Neural progenitor cell (in vitro differentiated cells): ENCODE measurements around the gene SMIM28.

Source experiments
- CTCF ChIP-seq: fragments of 200-600 bp; sonication (generic); IDR thresholded peaks from 2 replicates; pipeline ENCODE4 v1.5.1; 2017; ENCODE audit warnings: antibody characterized with exemption, mild to moderate bottlenecking
- EZH2 ChIP-seq: fragments of 200-600 bp; sonication (generic); IDR thresholded peaks from 2 replicates; pipeline ENCODE4 v1.6.1; 2017; ENCODE audit warnings: antibody characterized with exemption, mild to moderate bottlenecking, moderate library complexity
- EZH2phosphoT487 ChIP-seq: fragments of 200-600 bp; sonication (generic); IDR thresholded peaks from 2 replicates; pipeline ENCODE4 v1.6.1; 2017; ENCODE audit warnings: antibody characterized with exemption

- TF ChIP-seq CTCF (no peak), EZH2 (no peak), EZH2phosphoT487 (no peak)
Measured at GRCh38 chr6:138374815-138375214, 2.9 kb upstream of the SMIM28 start.
